Measurements from ENCODE around the gene MS4A8.
"Not testable (repeated sequence)": the region's sequence is repeated elsewhere in the genome, so short reads cannot be mapped to it uniquely, and the experiment has no call there.

Gene MS4A8

DNA sequence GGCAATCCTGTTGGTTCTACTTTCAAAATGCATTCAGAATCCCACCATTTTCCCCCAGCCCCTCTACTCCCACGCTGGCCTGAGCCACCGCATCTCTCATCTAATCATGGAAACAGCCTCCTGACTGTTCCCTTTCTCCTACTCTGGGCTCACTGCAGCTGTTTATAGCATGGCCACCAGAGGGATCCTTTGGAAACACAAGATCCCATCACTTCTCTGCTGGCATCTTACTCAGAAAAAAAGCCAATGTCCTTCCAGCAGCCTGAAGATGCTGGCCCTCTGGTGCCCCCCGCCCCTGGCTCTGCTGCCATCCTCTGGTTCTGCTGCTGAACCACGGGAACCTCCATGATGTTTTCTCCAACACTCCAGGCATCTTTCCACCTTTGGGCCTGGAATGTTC, 11.1 kb downstream of the MS4A8 start:
- peaks cover 8% of the 10 kb centered on the region for H3K27me3 Mint-ChIP-seq
- no peaks in the 10 kb centered on the region for H3K36me3 Mint-ChIP-seq
- H3K4me1 Mint-ChIP-seq (ENCODE audit: low read depth) = no peaks in the 10 kb centered on the region
- no peak overlapping the region for H3K27ac Mint-ChIP-seq
- H3K4me3 Mint-ChIP-seq = no peak overlapping the region
- H3K9me3 Mint-ChIP-seq (ENCODE audit: low read depth) = no peaks in the 10 kb centered on the region

DNA sequence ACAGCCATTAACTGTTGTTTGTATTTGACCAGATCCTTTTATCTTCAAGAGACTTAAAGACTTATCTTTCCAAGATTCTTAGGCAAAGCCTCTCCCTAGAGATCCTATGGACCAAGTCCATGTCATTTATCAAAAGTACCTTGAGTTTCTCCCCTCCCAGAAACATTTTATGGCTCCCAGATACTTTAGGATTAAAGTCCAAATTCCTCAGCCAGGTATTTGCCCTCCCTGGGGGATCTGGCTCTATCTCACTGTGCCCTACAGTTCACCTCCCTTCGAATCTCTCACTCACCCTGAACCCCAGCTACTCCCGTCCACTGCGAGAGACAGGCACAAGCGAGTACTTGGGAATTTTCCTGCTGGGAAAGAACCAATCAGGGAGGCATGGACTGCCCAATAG, 11.9 kb downstream of the MS4A8 start:
- Mint-ChIP-seq H3K27ac (no peak overlapping the region), H3K36me3 (no peaks in the 10 kb centered on the region), H3K4me3 (no peak overlapping the region), H3K27me3 (peaks cover 8% of the 10 kb centered on the region), H3K9me3 (ENCODE audit: low read depth) (no peaks in the 10 kb centered on the region), H3K4me1 (ENCODE audit: low read depth) (no peaks in the 10 kb centered on the region)

- H3K27me3 Mint-ChIP-seq = peaks cover 12% of the 10 kb centered on the region
- not testable (repeated sequence) for H3K4me3 Mint-ChIP-seq; H3K9me3 Mint-ChIP-seq (ENCODE audit: low read depth); H3K36me3 Mint-ChIP-seq; H3K27ac Mint-ChIP-seq; H3K4me1 Mint-ChIP-seq (ENCODE audit: low read depth)
These were observed 14.0 kb downstream of the MS4A8 start for GRCh38 chr11:60713423-60713822.

DNA sequence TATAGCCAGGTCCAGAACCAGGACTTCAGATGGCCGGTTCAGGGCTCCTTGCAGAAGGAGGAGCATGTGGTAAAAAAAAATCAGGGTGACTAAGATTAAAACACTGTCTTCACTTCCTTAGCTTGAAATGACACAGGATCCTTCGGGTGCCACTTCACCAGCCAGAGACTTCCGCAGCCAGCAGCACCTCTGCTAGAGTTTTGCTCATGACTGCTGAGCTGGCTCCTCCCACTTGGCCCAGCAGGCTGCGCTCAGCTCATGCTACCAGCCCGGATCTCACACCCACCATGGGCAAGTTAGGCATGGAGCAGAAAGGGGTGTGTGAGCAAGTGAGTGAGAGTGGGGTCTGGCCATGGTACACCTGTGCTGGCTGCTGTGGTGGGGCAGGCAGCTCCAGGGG, 18.5 kb downstream of the MS4A8 start:
- no peaks in the 10 kb centered on the region for H3K36me3 Mint-ChIP-seq
- no peaks in the 10 kb centered on the region for H3K9me3 Mint-ChIP-seq (ENCODE audit: low read depth)
- H3K27ac Mint-ChIP-seq = no peak overlapping the region
- H3K27me3 Mint-ChIP-seq = peaks cover 13% of the 10 kb centered on the region
- no peaks in the 10 kb centered on the region for H3K4me1 Mint-ChIP-seq (ENCODE audit: low read depth)
- H3K4me3 Mint-ChIP-seq = no peak overlapping the region

- H3K27me3 Mint-ChIP-seq = peaks cover 10% of the 10 kb centered on the region
- H3K27ac Mint-ChIP-seq = no peak overlapping the region
- no peak overlapping the region for H3K4me3 Mint-ChIP-seq
- H3K36me3 Mint-ChIP-seq = no peaks in the 10 kb centered on the region
- H3K4me1 Mint-ChIP-seq (ENCODE audit: low read depth) = no peaks in the 10 kb centered on the region
- no peaks in the 10 kb centered on the region for H3K9me3 Mint-ChIP-seq (ENCODE audit: low read depth)
These were observed 19.3 kb downstream of the MS4A8 start for GRCh38 chr11:60718524-60719316.

DNA sequence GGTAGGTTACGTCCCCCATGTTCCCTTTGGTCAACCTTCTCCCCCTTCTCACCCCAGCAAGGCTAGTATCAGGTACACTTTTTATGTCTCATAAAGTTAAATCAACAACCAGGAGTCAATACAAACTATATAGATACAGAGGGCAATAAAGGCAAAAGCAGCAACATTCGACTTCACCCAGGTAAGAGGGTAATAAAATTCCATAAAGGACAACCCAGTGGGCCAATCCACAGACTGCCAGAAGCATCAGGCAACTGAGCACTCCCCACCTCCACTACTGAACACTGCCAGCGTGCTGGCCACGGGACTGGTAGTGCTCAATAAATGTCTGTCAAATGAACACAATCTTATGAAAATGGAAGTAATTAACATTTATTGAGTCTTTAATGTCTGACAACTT, 20.0 kb downstream of the MS4A8 start:
- Mint-ChIP-seq H3K27ac (no peak overlapping the region), H3K9me3 (ENCODE audit: low read depth) (no peaks in the 10 kb centered on the region), H3K36me3 (no peaks in the 10 kb centered on the region), H3K4me3 (no peak overlapping the region), H3K27me3 (peaks cover 13% of the 10 kb centered on the region), H3K4me1 (ENCODE audit: low read depth) (no peaks in the 10 kb centered on the region)

DNA sequence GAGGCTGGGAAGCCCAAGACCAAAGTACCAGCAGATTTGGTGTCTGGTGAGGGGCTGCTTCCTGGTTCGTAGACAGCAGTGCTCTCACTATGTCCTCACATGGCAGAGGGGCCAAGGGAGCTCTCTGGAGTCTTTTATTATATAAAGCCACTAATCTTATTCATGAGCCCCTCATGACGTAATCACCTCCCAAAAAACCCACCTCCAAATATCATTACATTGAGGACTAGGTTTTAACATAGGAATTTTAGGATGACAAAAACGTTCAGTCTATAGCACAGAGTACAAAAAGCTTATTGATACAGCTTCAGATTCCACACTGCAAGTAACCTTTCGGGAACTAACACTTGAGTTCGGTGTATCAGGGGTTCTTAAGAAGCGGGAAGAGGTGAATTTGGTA, 21.0 kb downstream of the MS4A8 start:
- H3K9me3 Mint-ChIP-seq (ENCODE audit: low read depth) = no peaks in the 10 kb centered on the region
- peaks cover 11% of the 10 kb centered on the region for H3K27me3 Mint-ChIP-seq
- H3K4me3 Mint-ChIP-seq = no peak overlapping the region
- H3K27ac Mint-ChIP-seq = no peak overlapping the region
- H3K36me3 Mint-ChIP-seq = no peaks in the 10 kb centered on the region
- no peaks in the 10 kb centered on the region for H3K4me1 Mint-ChIP-seq (ENCODE audit: low read depth)

GRCh38 chr11:60724420-60724819, 25.0 kb downstream of the MS4A8 start, which contains the start of gene MS4A18:
MS4A18 (plus strand) TSS chr11:60724720.
- no peak within 1 kb of the TSS for H3K27ac Mint-ChIP-seq
- H3K27me3 Mint-ChIP-seq = peaks cover 15% of the 10 kb centered on the region
- H3K9me3 Mint-ChIP-seq (ENCODE audit: low read depth) = no peaks in the 10 kb centered on the region
- H3K4me1 Mint-ChIP-seq (ENCODE audit: low read depth) = no peaks in the 10 kb centered on the region
- no peaks in the 10 kb centered on the region for H3K36me3 Mint-ChIP-seq
- no peak within 1 kb of the TSS for H3K4me3 Mint-ChIP-seq

DNA sequence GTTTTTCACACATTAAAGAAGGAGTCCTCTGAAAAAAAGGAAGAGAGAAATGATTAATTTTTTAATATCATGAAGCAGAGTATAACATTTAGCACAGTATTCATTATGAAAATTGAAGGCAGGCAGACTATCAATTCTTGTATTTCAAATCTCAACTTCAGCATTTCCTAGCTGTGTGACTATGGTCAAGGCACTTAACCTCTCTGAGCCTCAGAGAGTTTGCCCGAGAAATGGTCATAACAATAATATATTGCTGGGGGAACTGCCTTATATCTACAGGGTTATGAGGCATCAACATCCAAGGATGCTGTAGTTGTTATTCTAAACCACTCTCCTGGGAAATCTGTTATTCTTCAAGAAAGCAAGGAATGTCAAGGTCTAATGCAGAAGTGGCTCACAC, 26.2 kb downstream of the MS4A8 start:
- no peak overlapping the region for H3K27ac Mint-ChIP-seq
- no peaks in the 10 kb centered on the region for H3K9me3 Mint-ChIP-seq (ENCODE audit: low read depth)
- no peaks in the 10 kb centered on the region for H3K36me3 Mint-ChIP-seq
- peaks cover 18% of the 10 kb centered on the region for H3K27me3 Mint-ChIP-seq
- no peak overlapping the region for H3K4me3 Mint-ChIP-seq
- H3K4me1 Mint-ChIP-seq (ENCODE audit: low read depth) = no peaks in the 10 kb centered on the region

GRCh38 chr11:60731586-60731985, 32.2 kb downstream of the MS4A8 start:
- Mint-ChIP-seq H3K9me3 (ENCODE audit: low read depth) (no peaks in the 10 kb centered on the region), H3K4me1 (ENCODE audit: low read depth) (no peaks in the 10 kb centered on the region), H3K36me3 (no peaks in the 10 kb centered on the region), H3K27me3 (peaks cover 15% of the 10 kb centered on the region), H3K4me3 (no peak overlapping the region), H3K27ac (no peak overlapping the region)

DNA sequence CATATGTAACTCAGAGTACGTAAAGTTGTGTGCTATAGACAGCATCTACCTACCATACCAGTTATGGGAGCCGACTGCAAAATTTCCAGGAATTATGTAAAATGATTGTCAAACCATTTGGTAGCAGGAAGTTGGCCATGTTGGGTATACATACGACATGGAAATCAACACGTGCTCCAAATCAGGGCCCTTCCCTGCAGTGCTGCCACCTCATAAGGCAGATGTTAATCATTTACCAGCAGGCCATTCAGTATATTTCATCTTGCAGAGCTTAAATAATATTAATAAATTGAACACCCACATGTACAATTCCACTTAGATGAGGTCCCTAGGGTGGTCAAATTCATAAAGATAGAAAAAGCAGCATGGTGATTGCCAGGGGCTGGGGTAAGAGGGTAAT, 34.9 kb downstream of the MS4A8 start:
- H3K9me3 Mint-ChIP-seq (ENCODE audit: low read depth) = no peaks in the 10 kb centered on the region
- no peaks in the 10 kb centered on the region for H3K4me1 Mint-ChIP-seq (ENCODE audit: low read depth)
- H3K27me3 Mint-ChIP-seq = peaks cover 8% of the 10 kb centered on the region
- no peaks in the 10 kb centered on the region for H3K36me3 Mint-ChIP-seq
- no peak overlapping the region for H3K4me3 Mint-ChIP-seq
- no peak overlapping the region for H3K27ac Mint-ChIP-seq

DNA sequence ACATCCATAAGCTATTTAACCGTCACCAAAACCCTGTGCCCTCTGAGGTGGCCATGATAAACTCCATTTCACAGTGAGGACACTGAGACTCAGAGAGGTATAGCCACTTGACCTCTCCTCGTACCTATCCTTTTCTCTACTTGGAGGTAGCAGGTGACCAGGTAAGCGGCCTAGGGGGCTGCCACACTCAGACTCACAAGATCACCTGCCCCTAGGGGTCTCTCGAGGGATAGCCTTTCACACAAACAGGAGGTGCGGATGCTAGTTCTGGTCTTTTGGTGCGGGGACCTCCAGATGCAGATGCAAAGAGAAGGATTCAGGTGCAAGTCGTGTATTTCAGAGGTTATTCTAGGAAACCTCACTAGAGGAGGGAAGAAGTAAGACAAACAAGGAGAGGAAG, 39.7 kb downstream of the MS4A8 start:
- Mint-ChIP-seq H3K4me3 (no peak overlapping the region), H3K4me1 (ENCODE audit: low read depth) (no peaks in the 10 kb centered on the region), H3K36me3 (no peaks in the 10 kb centered on the region), H3K27me3 (peaks cover 4% of the 10 kb centered on the region), H3K27ac (no peak overlapping the region), H3K9me3 (ENCODE audit: low read depth) (no peaks in the 10 kb centered on the region)

DNA sequence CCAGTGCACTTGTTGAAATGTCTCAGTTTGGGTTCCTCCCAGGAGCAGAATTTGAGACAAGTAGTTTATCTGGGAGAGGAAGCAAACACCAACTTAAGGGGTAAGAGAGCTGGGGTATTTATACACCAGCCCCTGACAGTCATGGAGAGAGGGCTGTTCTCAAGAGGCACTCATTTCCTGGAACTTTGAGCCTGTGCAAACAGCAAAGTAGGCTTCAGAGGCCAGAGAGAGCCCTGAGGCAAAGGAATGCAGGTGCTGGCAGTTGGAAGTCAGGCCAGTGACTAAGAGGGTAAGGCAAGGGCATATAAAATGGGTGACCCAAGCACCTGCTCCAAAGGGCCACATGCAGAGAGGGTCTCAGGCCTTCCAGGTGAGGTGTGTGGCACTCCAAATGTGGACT, 41.2 kb downstream of the MS4A8 start:
- Mint-ChIP-seq H3K27me3 (peaks cover 4% of the 10 kb centered on the region), H3K4me1 (ENCODE audit: low read depth) (no peaks in the 10 kb centered on the region), H3K36me3 (no peaks in the 10 kb centered on the region), H3K27ac (no peak overlapping the region), H3K4me3 (no peak overlapping the region), H3K9me3 (ENCODE audit: low read depth) (no peaks in the 10 kb centered on the region)

- no peak overlapping the region for H3K4me3 Mint-ChIP-seq
- H3K27ac Mint-ChIP-seq = no peak overlapping the region
- H3K27me3 Mint-ChIP-seq = peaks cover 5% of the 10 kb centered on the region
- no peaks in the 10 kb centered on the region for H3K9me3 Mint-ChIP-seq (ENCODE audit: low read depth)
- H3K4me1 Mint-ChIP-seq (ENCODE audit: low read depth) = no peaks in the 10 kb centered on the region
- no peaks in the 10 kb centered on the region for H3K36me3 Mint-ChIP-seq
These were observed 42.0 kb downstream of the MS4A8 start for GRCh38 chr11:60741421-60741820.

GRCh38 chr11:60743058-60743457, 43.6 kb downstream of the MS4A8 start:
- Mint-ChIP-seq H3K4me3 (no peak overlapping the region), H3K4me1 (ENCODE audit: low read depth) (no peaks in the 10 kb centered on the region), H3K27me3 (peaks cover 3% of the 10 kb centered on the region), H3K36me3 (no peaks in the 10 kb centered on the region), H3K27ac (no peak overlapping the region), H3K9me3 (ENCODE audit: low read depth) (no peaks in the 10 kb centered on the region)

DNA sequence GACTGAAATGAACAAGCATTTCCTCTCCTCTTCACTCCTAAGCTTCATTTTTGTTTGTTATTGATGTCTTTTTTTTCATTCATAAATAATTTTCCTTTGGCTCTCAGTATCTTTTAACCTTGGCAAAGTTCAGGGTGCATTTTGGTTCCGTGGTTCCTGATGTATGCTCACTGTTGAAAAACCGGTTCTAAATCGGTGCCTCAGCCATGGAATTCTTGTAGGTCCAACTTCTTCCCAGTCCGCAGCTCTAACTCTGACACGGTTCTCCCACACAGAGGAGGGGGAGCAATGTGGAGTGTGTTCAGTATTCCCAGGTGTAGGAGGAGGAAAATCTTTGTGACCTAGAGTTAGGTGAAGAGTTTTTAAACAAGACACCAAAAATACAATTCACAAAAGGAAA, 44.7 kb downstream of the MS4A8 start:
- no peaks in the 10 kb centered on the region for H3K4me1 Mint-ChIP-seq (ENCODE audit: low read depth)
- no peaks in the 10 kb centered on the region for H3K9me3 Mint-ChIP-seq (ENCODE audit: low read depth)
- no peak overlapping the region for H3K4me3 Mint-ChIP-seq
- no peaks in the 10 kb centered on the region for H3K36me3 Mint-ChIP-seq
- no peak overlapping the region for H3K27ac Mint-ChIP-seq
- peaks cover 2% of the 10 kb centered on the region for H3K27me3 Mint-ChIP-seq

Data from activated naive CD8-positive, alpha-beta T cell (primary cell).